ENCODE data around the gene CLK3. TPM values are rescaled to one million over a fixed set of nuclear protein-coding genes. Genes with fewer than 3 reads are reported as not detected.

The CLK3 gene
- total and polyA plus RNA-seq, 2 of the 8 experiments (the other 6 are each of a cell fraction or from before 2014, with no cell fraction given) = 43.5 to 67.3 TPM

GRCh38 chr15:74571191-74571590, 44.4 kb upstream of the CLK3 start:
- Histone ChIP-seq H3K9ac (replicated peaks in 1 of 4; ENCODE audit: extremely low read depth in 1 of 4, low read depth in 3 of 4, low read length in 3 of 4) (no peak overlapping the region), H3K79me1 (ENCODE audit: low read depth, low read length) (peaks cover 12% of the 10 kb centered on the region), H3K9me3 (ENCODE audit: insufficient read depth in 2 of 2, low read depth in 1 of 2, low read length in 1 of 2) (no peaks in the 10 kb centered on the region), H3K36me3 (ENCODE audit: control insufficient read depth in 2 of 4, insufficient read depth in 4 of 4, low read length in 3 of 4) (peaks cover 17 to 62% (median 47%) of the 10 kb centered on the region in 4 experiments), H4K5ac (ENCODE audit: insufficient read length, low read depth, low read length) (no peak overlapping the region), H3K4me1 (replicated peaks in 1 of 4; ENCODE audit: control insufficient read depth in 3 of 4, insufficient read depth in 4 of 4, low read length in 3 of 4) (no peaks in the 10 kb centered on the region), H3K4me2 (ENCODE audit: insufficient read depth in 1 of 2, low read depth in 2 of 2, low read length in 2 of 2) (no peak overlapping the region), H3K79me2 (ENCODE audit: control insufficient read depth in 1 of 2, insufficient read depth in 2 of 2, low read length in 2 of 2) (peaks cover 4 to 44% of the 10 kb centered on the region in 2 experiments), H3K14ac (ENCODE audit: insufficient read length) (no peak overlapping the region), H2AFZ (ENCODE audit: low read length) (no peak overlapping the region), H2BK15ac (ENCODE audit: low read length) (no peak overlapping the region), H3K18ac (ENCODE audit: extremely low read depth, low read length) (no peak overlapping the region), H3K4me3 (ENCODE audit: extremely low read depth in 1 of 4, insufficient read depth in 2 of 4, low read depth in 3 of 4, low read length in 4 of 4) (no peak overlapping the region), H3K27ac (ENCODE audit: low read depth, low read length) (no peak overlapping the region), H2BK12ac (ENCODE audit: low read depth, low read length) (no peak overlapping the region), H2BK120ac (replicated peaks; ENCODE audit: low read depth, low read length) (no peak overlapping the region), H3K4ac (replicated peaks; ENCODE audit: insufficient read length, low read depth, low read length) (no peak overlapping the region), H2BK5ac (ENCODE audit: low read depth, low read length) (no peak overlapping the region), H3K56ac (replicated peaks; ENCODE audit: insufficient read length, low read depth, low read length) (no peak overlapping the region), H2BK20ac (ENCODE audit: low read length) (no peak overlapping the region), H4K8ac (ENCODE audit: extremely low read depth, insufficient read depth, low read length) (no peak overlapping the region), H3K27me3 (replicated peaks in 1 of 4; ENCODE audit: control insufficient read depth in 3 of 4, extremely low read depth in 1 of 4, insufficient read depth in 3 of 4, low read length in 3 of 4) (no peaks in the 10 kb centered on the region), H4K91ac (replicated peaks; ENCODE audit: insufficient read length, low read length) (no peak overlapping the region), H3K23ac (ENCODE audit: insufficient read length) (no peak overlapping the region), H2AK5ac (ENCODE audit: low read depth, low read length) (no peak overlapping the region), H3K23me2 (ENCODE audit: low read depth, low read length) (no peaks in the 10 kb centered on the region), H4K20me1 (replicated peaks in 1 of 2; ENCODE audit: control insufficient read depth in 1 of 2, insufficient read depth in 2 of 2, low read length in 2 of 2) (peaks cover 2 to 19% of the 10 kb centered on the region in 2 experiments)
- CTCF ChIA-PET (ENCODE audit: partially characterized antibody) = interaction anchor here (1.4 kb wide), 1 partner anchor 50 kb away, joined by 4 read pairs; no protein-coding TSS in a partner anchor
- WGBS, 2 experiments (ENCODE audit: extremely low coverage in 1 of 2, insufficient coverage in 1 of 2, insufficient read length in 1 of 2, insufficient replicate concordance in 2 of 2, low coverage in 1 of 2, low lambda C conversion rate in 2 of 2, missing lambda C conversion rate in 1 of 2) = 83% methylated on average over 3 of the region's 3 CpGs; no CpG with 5 or more reads in 1 of the 2 experiments
- no peak for DNase-seq (ENCODE audit: low read depth in 1 of 2, low spot score in 2 of 2)
- FAIRE-seq = no peak
- POLR2A ChIA-PET (ENCODE audit: partially characterized antibody) = interaction anchor here (0.6 to 1.4 kb wide), 2 partner anchors 18 to 26 kb away, joined by 3 read pairs; no protein-coding TSS in a partner anchor
- TF ChIP-seq YY1 (IDR thresholded peaks at IDR 0.05; ENCODE audit: low read depth, low read length) (no peak), SAP30 (IDR thresholded peaks at IDR 0.05; ENCODE audit: insufficient read depth, insufficient replicate concordance, low read length) (no peak), EZH2 (IDR thresholded peaks at IDR 0.05; ENCODE audit: low read depth, low read length, severe bottlenecking) (no peak), TAF1 (IDR thresholded peaks at IDR 0.05; ENCODE audit: low read depth, low read length) (no peak), TCF12 (IDR thresholded peaks at IDR 0.05; ENCODE audit: low read depth, low read length) (no peak), SUZ12 (IDR thresholded peaks at IDR 0.05; ENCODE audit: low read length) (no peak), HDAC6 (IDR thresholded peaks at IDR 0.05; ENCODE audit: low read depth, low read length) (no peak), TBP (IDR thresholded peaks at IDR 0.05; ENCODE audit: low read depth, low read length) (no peak), CHD1 (IDR thresholded peaks at IDR 0.05; ENCODE audit: low read depth, low read length) (no peak), POU5F1 (IDR thresholded peaks at IDR 0.05; ENCODE audit: low read depth, low read length) (no peak), CTCF (IDR thresholded peaks at IDR 0.05; ENCODE audit: control extremely low read depth in 1 of 3, insufficient read depth in 1 of 3, low read depth in 1 of 3, low read length in 3 of 3) (no peak), SP4 (IDR thresholded peaks at IDR 0.05; ENCODE audit: low read length) (no peak), JUN (IDR thresholded peaks at IDR 0.05; ENCODE audit: low read depth, low read length) (no peak)

Data from H1 (cell line).